Stimulated activated CD4-positive, alpha-beta T cell treated with anti-CD3 and anti-CD28 coated beads, Interleukin-1b, Interleukin-23, amount 100 ng/mL, for 24 hours (primary cell): ENCODE measurements around the gene GALNT4.

Experiments used
- DNase-seq, 4 experiments: peaks; one replicate each; pipeline ENCODE4 v3.0.0-alpha.2; 2020; ENCODE audit warnings: low read depth in 4 of 4, low spot score in 1 of 4

GALNT4 gene

GRCh38 chr12:89524541-89525304 is at the start of gene GALNT4:
Gene GALNT4 (minus strand): TSS chr12:89524796. CDS start chr12:89524549, 247 bp downstream.
- DNase-seq: peak; percentile 25 to 65 (median 42)

- DNase-seq: no peak
Observed at GRCh38 chr12:89573051-89573810, 48.6 kb upstream of the GALNT4 start.

GRCh38 chr12:89571491-89572195 is 47.0 kb upstream of the GALNT4 start:
- no peak for DNase-seq

DNA sequence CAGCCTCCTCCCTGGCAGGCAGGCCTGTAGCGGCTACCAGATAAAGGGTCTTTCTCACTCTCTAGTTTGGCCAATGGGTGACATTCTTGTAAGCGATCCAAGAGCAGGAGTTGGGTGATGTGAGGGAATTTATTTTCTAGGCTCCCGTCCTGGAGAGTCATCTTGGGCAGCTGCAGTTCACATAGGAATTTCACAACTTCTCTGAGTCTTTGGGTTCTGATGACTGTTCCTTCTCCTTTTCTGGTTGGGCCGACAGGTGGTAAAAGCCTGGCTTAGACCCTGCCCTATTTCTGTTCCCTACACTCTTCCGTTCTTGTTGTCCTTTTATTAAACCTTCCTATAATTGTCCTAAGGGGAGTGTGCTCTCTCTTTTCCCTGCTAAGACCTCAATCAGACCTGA is 43.9 kb upstream of the GALNT4 start:
- no peak for DNase-seq

DNA sequence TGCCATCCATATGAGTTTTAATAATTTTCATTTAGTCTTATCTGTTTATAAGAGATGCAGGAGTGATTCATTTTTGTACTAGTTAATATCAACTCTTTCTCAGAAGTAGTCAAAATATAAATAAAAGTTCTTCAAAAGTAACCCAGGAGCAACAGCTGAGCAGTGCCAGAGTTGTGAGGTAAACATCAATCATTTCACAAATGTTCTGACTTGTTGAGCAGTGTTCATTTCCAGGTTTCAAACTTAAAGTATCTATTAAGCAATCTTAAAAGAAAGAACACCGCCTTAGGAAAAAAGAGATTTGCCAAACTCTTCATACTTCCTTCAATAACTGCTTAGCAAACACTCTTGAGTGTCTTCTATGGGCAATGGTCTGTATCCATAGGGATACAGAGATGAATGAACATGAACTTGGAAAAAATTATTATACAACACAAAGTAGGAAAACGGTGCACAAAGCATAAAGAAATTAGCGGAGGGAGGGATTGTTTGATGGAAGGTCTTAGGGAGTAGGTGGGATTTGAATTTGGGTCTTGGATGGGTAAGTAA is 43.2 kb upstream of the GALNT4 start:
- no peak for DNase-seq

DNA sequence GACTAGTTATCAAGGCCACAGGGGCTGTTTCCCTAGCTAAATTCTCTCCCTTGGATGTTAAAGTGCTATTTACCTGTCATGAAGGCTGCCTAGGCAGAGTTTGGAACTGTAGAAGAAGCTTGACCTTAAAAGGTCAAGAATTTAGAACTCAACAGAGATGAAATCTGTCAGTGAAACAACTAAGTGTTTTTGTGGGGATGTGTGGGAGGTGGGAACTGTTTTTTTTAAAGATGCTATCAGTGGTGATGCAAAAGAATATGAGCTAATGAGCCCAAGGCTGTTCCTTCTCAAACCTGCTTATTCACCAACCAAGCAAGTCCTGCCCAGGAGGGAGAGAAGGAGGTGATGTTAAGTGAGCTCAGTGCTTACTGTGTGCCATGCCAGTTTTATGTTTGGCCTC is 42.0 kb upstream of the GALNT4 start:
- DNase-seq: no peak

DNA sequence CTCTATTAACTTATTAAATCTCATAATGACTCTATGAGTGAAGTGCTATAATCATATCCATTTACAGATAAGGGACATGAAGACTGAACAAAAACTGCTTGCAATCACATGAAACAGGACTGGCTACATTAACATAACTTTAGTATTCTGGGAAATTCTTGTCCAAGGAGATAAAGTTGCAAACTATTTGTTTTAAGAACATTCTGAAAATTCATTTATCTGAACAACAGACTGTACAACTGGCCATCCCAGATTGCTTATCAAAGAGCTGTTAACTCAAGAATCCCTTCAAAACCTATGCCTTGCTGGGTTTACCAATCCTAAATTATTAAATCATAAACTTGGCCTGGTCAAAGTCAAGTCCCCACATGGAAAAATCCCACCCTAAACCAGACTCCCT is 40.4 kb upstream of the GALNT4 start:
- no peak for DNase-seq

DNA sequence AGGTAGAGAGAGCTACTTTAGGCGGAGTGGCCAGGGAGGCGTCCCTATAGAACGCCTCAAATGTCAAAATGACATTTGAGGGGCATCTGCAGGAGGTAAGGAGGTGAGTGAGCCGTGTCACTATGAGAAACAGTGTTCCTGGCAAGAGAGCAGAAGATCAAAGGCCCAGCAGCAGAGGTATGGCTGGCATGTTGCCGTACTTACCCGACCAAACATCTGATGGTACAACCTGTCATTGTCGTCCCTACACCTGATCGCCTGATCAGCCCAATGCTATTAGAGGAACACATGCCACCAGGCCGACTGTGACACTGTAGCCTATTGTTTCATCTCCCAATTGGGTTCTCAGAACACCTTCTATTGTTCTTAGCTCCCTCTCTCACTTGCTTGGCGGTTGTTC is 35.2 kb upstream of the GALNT4 start:
- no peak for DNase-seq

- no peak for DNase-seq
Observed at GRCh38 chr12:89556976-89557375, 32.4 kb upstream of the GALNT4 start.

DNA sequence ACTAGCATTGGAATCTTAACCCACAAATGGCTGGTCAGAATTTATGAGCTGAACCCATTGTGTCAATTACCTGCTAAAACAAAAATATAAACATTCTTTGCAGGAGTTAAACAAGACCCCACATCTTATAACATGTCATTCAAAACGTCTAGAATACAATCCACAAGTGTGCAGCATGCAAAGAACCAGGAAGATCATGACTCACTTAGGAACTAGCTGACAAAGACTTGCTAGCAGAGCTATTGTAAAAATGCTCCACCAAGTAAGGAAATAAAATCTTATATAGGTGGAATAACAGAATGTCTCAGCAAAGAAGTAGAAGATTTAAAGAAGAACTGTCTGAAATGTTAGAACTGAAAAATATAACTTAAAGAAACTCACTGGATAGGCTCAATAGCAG is 27.8 kb upstream of the GALNT4 start:
- no peak for DNase-seq

DNA sequence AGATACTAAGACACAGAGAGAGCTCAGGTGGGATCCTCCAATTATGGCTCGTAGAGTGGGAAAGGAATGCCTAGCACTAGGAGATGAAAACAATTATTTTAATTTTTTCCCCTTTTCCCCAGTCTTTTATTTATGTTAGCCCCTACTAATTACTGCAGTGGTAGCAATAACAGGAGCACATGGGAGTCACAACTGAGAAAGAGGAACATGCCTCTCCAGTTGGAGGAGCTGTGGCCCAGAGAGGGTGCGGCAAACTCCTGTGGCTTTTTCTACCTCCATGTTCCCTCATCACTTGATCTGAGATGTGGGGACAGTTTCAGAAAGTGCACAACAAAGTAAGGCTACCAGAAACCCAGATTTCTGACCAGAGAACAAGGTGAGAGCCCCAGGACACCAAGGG is 27.2 kb upstream of the GALNT4 start:
- no peak for DNase-seq

GRCh38 chr12:89547101-89547500 is 22.5 kb upstream of the GALNT4 start:
- DNase-seq: no peak

GRCh38 chr12:89546151-89546550 is 21.6 kb upstream of the GALNT4 start:
- no peak for DNase-seq

GRCh38 chr12:89544681-89545184 is 20.1 kb upstream of the GALNT4 start:
- no peak for DNase-seq

- no peak for DNase-seq
Observed at GRCh38 chr12:89544022-89544421, 19.4 kb upstream of the GALNT4 start.

DNA sequence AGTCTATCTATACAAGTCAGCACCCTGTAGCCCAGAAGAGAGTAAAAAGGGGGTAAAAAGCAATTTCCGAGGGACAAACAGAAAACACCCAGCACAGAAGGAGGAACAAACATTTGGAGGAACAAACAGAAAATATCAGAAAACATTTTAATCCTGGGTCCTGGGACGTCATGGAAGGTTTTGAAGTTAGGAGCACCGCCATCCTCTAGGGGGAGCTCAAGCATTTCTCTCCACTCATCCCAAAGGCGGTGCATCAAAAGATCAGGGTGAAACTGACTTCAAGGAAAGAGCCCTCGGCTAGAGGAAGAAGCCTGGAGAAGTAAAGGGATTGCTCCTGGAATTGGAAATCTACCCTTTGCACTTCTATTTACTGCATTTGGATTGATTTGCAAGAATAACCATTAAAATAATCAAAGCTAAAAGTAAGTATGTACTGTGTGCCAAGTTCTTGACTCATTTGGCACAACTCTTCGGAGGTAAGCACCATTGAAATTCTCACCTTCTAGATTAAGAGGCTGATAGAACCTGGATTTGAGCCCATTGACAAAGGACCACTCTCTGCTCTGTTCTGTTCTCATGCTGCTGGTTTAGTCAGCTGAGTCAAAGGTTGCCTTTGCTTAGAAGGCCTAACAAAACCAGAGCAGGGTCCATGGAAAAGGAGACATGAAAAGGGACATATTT is 18.5 kb upstream of the GALNT4 start:
- peak; percentile 32 to 43 (median 36) for DNase-seq

GRCh38 chr12:89542236-89542635 is 17.6 kb upstream of the GALNT4 start:
- no peak for DNase-seq

DNA sequence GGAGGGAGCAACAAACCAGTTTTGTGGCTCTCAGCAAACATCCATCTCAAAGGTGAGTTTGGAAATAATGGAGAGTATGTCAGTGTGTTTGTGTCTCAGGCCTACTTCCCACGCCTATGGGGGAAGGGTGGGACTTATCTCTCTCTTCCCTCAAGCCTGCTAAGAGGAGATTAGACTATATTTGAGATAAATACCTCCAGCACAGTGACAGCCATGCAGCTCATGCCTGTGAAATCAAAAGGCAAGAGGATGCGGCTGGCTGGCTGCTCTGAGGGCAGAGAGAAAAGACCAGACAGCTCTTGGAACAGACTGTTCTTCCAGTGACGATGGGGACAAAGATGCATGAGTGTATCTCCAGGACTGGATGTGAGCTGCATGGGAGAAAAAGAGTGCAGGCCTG is 16.0 kb upstream of the GALNT4 start:
- DNase-seq: no peak

- no peak for DNase-seq
Observed at GRCh38 chr12:89539426-89540223, 15.0 kb upstream of the GALNT4 start.

GRCh38 chr12:89538897-89539296 is 14.3 kb upstream of the GALNT4 start:
- no peak for DNase-seq
